GM23338 (cell line): ENCODE results near the gene NUBP1. TPM values are rescaled to one million over a fixed set of nuclear protein-coding genes. Genes with fewer than 3 reads are reported as not detected.

Experiments
- ATAC-seq: fragments of 200-7000 bp; cut with Tn5 transposase; 3 replicates; pipeline ENCODE4 v1.9.1; 2020
- DNase-seq: peaks from one replicate; pipeline ENCODE4 v3.0.0-alpha.2; 2015; ENCODE audit warnings: low spot score
- H2AFZ ChIP-seq: fragments of 200-600 bp; sonication (generic); 2 replicates; pipeline ENCODE4 v1.8.0; 2016; ENCODE audit warnings: antibody characterized with exemption, mild to moderate bottlenecking, moderate library complexity
- H3F3A ChIP-seq: fragments of 200-600 bp; sonication (generic); replicated peaks from 2 replicates; pipeline ENCODE4 v1.8.0; 2017; ENCODE audit warnings: antibody characterized with exemption, mixed run types, low read depth
- H3K27ac ChIP-seq: fragments of 200-600 bp; sonication (generic); 2 replicates; pipeline ENCODE4 v1.6.1; 2016; ENCODE audit warnings: low read depth
- H3K27me3 ChIP-seq: fragments of 200-600 bp; sonication (generic); 2 replicates; pipeline ENCODE4 v1.8.0; 2016; ENCODE audit warnings: mild to moderate bottlenecking, mixed run types, moderate library complexity; ENCODE audit not compliant: insufficient read depth
- H3K36me3 ChIP-seq: fragments of 200-600 bp; sonication (generic); 2 replicates; pipeline ENCODE4 v1.8.0; 2016; ENCODE audit warnings: mild to moderate bottlenecking; ENCODE audit not compliant: insufficient read depth
- H3K4me1 ChIP-seq: fragments of 200-600 bp; sonication (generic); 2 replicates; pipeline ENCODE4 v1.8.0; 2016; ENCODE audit warnings: mild to moderate bottlenecking, moderate library complexity; ENCODE audit not compliant: insufficient read depth
- H3K4me2 ChIP-seq: fragments of 200-600 bp; sonication (generic); 2 replicates; pipeline ENCODE4 v1.7.1; 2017; ENCODE audit warnings: mixed run types
- H3K4me3 ChIP-seq: fragments of 200-600 bp; sonication (generic); 2 replicates; pipeline ENCODE4 v1.6.1; 2016; ENCODE audit warnings: mixed run types
- H3K79me2 ChIP-seq: fragments of 200-600 bp; sonication (generic); replicated peaks from 2 replicates; pipeline ENCODE4 v1.8.0; 2017; ENCODE audit warnings: mild to moderate bottlenecking; ENCODE audit not compliant: insufficient read depth
- H3K9me2 ChIP-seq: fragments of 200-600 bp; sonication (generic); 2 replicates; pipeline ENCODE4 v1.8.0; 2017; ENCODE audit not compliant: insufficient read depth
- H4K20me1 ChIP-seq: fragments of 200-600 bp; sonication (generic); replicated peaks from 2 replicates; pipeline ENCODE4 v1.8.0; 2017; ENCODE audit warnings: mild to moderate bottlenecking; ENCODE audit not compliant: insufficient read depth
- H3K27ac Mint-ChIP-seq: 2 replicates; pipeline ENCODE4 v1.8.0; 2020; ENCODE audit warnings: inconsistent platforms, mild to moderate bottlenecking, moderate library complexity, mixed read lengths
- H3K27me3 Mint-ChIP-seq: 3 replicates; pipeline ENCODE4 v1.8.0; 2022; ENCODE audit warnings: low read depth, mild to moderate bottlenecking, moderate library complexity, mixed read lengths, inconsistent platforms; ENCODE audit not compliant: insufficient read depth, poor library complexity
- H3K36me3 Mint-ChIP-seq: 3 replicates; pipeline ENCODE4 v1.8.0; 2021; ENCODE audit warnings: low read depth, mild to moderate bottlenecking, inconsistent platforms, moderate library complexity, mixed read lengths
- H3K4me1 Mint-ChIP-seq: 3 replicates; pipeline ENCODE4 v1.8.0; 2020; ENCODE audit warnings: mild to moderate bottlenecking, inconsistent platforms, mixed read lengths
- H3K4me3 Mint-ChIP-seq: 3 replicates; pipeline ENCODE4 v1.8.0; 2021; ENCODE audit warnings: moderate library complexity, mild to moderate bottlenecking, inconsistent platforms, mixed read lengths
- H3K9me3 Mint-ChIP-seq: 3 replicates; pipeline ENCODE4 v1.8.0; 2020; ENCODE audit warnings: moderate library complexity, mild to moderate bottlenecking, inconsistent platforms, mixed read lengths
- CREB1 ChIP-seq: fragments of 250-450 bp; sonication (Bioruptor Pico); IDR thresholded peaks from 2 replicates; pipeline ENCODE4 v1.5.0; 2020; ENCODE audit warnings: low read depth, mild to moderate bottlenecking, moderate library complexity
- CTCF ChIP-seq, 2 experiments: fragments of 200-600 bp in 1 of 2; sonication (generic) in 1 of 2; conservative IDR thresholded peaks; 2 replicates each; pipeline versions ENCODE4 v1.5.1 to v1.6.1; 2016 to 2017; ENCODE audit warnings: antibody characterized with exemption in 2 of 2, low read depth in 2 of 2, mild to moderate bottlenecking in 2 of 2, moderate library complexity in 1 of 2
- ETS1 ChIP-seq: IDR thresholded peaks from 2 replicates; pipeline ENCODE4 v1.6.1; 2016; ENCODE audit warnings: antibody characterized with exemption
- EZH2 ChIP-seq: fragments of 200-600 bp; sonication (generic); IDR thresholded peaks from one replicate; pipeline ENCODE4 v1.8.0; 2017; ENCODE audit warnings: antibody characterized with exemption, mild to moderate bottlenecking, low read depth; ENCODE audit not compliant: unreplicated experiment
- EZH2phosphoT487 ChIP-seq: fragments of 200-600 bp; sonication (generic); IDR thresholded peaks from one replicate; pipeline ENCODE4 v1.8.1; 2018; ENCODE audit warnings: antibody characterized with exemption; ENCODE audit not compliant: unreplicated experiment
- JUNB ChIP-seq: IDR thresholded peaks from one replicate; pipeline ENCODE4 v1.6.1; 2016; ENCODE audit warnings: antibody characterized with exemption; ENCODE audit not compliant: unreplicated experiment
- NANOG ChIP-seq: IDR thresholded peaks from 2 replicates; pipeline ENCODE4 v1.6.1; 2016; ENCODE audit warnings: antibody characterized with exemption, borderline replicate concordance
- POLR2AphosphoS5 ChIP-seq: IDR thresholded peaks from 2 replicates; pipeline ENCODE4 v1.6.1; 2016; ENCODE audit warnings: antibody characterized with exemption, low read depth
- REST ChIP-seq: IDR thresholded peaks from one replicate; pipeline ENCODE4 v1.6.1; 2018; ENCODE audit warnings: antibody characterized with exemption; ENCODE audit not compliant: unreplicated experiment
- STAT1 ChIP-seq: IDR thresholded peaks from one replicate; pipeline ENCODE4 v1.6.1; 2016; ENCODE audit warnings: antibody characterized with exemption; ENCODE audit not compliant: unreplicated experiment
- ZNF114 ChIP-seq: fragments of 250-450 bp; sonication (Bioruptor Pico); IDR thresholded peaks from 2 replicates; pipeline ENCODE4 v1.5.0; 2020; ENCODE audit warnings: mild to moderate bottlenecking, moderate library complexity
- ZNF331 ChIP-seq: fragments of 250-450 bp; sonication (Bioruptor Pico); IDR thresholded peaks from 2 replicates; pipeline ENCODE4 v1.5.0; 2020; ENCODE audit warnings: low read depth, mild to moderate bottlenecking, moderate library complexity
- ZNF462 ChIP-seq: fragments of 250-450 bp; sonication (Bioruptor Pico); IDR thresholded peaks from 2 replicates; pipeline ENCODE4 v1.5.0; 2020; ENCODE audit warnings: mild to moderate bottlenecking, moderate library complexity
- polyA plus RNA-seq: library from polyadenylated mRNA; unstranded; fragments of >200 nt; fragmentation: Nextera tagmentation; extraction: Ambion mirVana; gene quantifications from 2 replicates; pipeline ENCODE4 v1.2.1, GENCODE V29; 2016
- total RNA-seq: library from RNA; depleted of rRNA; stranded (reverse); fragments of >200 nt; shearing (Covaris generic); gene quantifications from 2 replicates; pipeline ENCODE4 v1.2.3, GENCODE V29; 2014

The NUBP1 gene
- total and polyA plus RNA-seq, 2 experiments from 2014 or later = 22.8 to 41.2 TPM

GRCh38 chr16:10782628-10783027 is 39.0 kb downstream of the NUBP1 start:
- peaks cover 23% of the 10 kb centered on the region; the same call in 2 of the 3 replicates for H3K36me3 Mint-ChIP-seq
- H3K27ac Mint-ChIP-seq = no peak overlapping the region
- Histone ChIP-seq H3K9me2 (no peaks in the 10 kb centered on the region), H3K4me3 (no peak overlapping the region), H4K20me1 (no peaks in the 10 kb centered on the region), H3K79me2 (no peaks in the 10 kb centered on the region), H2AFZ (no peak overlapping the region), H3F3A (no peaks in the 10 kb centered on the region), H3K27ac (no peak overlapping the region), H3K4me1 (no peaks in the 10 kb centered on the region), H3K4me2 (no peak overlapping the region), H3K36me3 (no peaks in the 10 kb centered on the region), H3K27me3 (no peaks in the 10 kb centered on the region)
- TF ChIP-seq JUNB = no peak
- no peak for TF ChIP-seq EZH2phosphoT487
- no peak for TF ChIP-seq ZNF114 (CRISPR knock-in tag)
- TF ChIP-seq ETS1 = no peak
- no peak for TF ChIP-seq REST
- TF ChIP-seq ZNF462 (CRISPR knock-in tag) = no peak
- no peak for TF ChIP-seq CREB1 (CRISPR knock-in tag)
- TF ChIP-seq STAT1 = no peak
- TF ChIP-seq CTCF (conservative IDR thresholded peaks at IDR 0.05; ENCODE audit: low read depth in 2 of 2) = no peak
- no peak for TF ChIP-seq POLR2AphosphoS5
- no peak for TF ChIP-seq EZH2
- TF ChIP-seq ZNF331 (CRISPR knock-in tag) = no peak
- TF ChIP-seq NANOG = no peak
- no peak overlapping the region for H3K4me3 Mint-ChIP-seq
- DNase-seq = no peak
- no peak for ATAC-seq
- peaks cover 5% of the 10 kb centered on the region for H3K27me3 Mint-ChIP-seq
- H3K9me3 Mint-ChIP-seq = peaks cover 35% of the 10 kb centered on the region
- peaks cover 4% of the 10 kb centered on the region; the same call in 2 of the 3 replicates for H3K4me1 Mint-ChIP-seq
